Breast epithelium (tissue), 3 donors: Measurements from ENCODE around the gene RNF225.
A peak's percentile ranks its signal among the peaks of the same experiment; 100 is the strongest.

Source experiments
- CTCF ChIP-seq, 3 donors: fragments of 450-650 bp; IDR thresholded peaks; one replicate each; pipeline ENCODE4 v1.5.1; 2016 to 2017; ENCODE audit warnings: antibody characterized with exemption in 3 of 3, mild to moderate bottlenecking in 3 of 3, moderate library complexity in 3 of 3
- POLR2A ChIP-seq: fragments of 450-650 bp; IDR thresholded peaks from one replicate; pipeline ENCODE4 v1.6.1; 2016; ENCODE audit warnings: antibody characterized with exemption, mild to moderate bottlenecking, moderate library complexity
- POLR2AphosphoS5 ChIP-seq, 3 donors: sonication (generic); formaldehyde crosslinking; IDR thresholded peaks; one replicate each; pipeline ENCODE4 v1.6.1; 2017; ENCODE audit warnings: antibody characterized with exemption in 3 of 3

- TF ChIP-seq CTCF (IDR thresholded peaks at IDR 0.05) (peak in 1 of 3 donors; percentile 31), POLR2A (peak; percentile 69), POLR2AphosphoS5 (IDR thresholded peaks at IDR 0.05) (peak; percentile 86 to 94 (median 90))
Observed at GRCh38 chr19:58380662-58381459, 14.6 kb upstream of the RNF225 start, which contains the start of gene ZNF837.
